Measurements from ENCODE around the gene MEF2C.

MEF2C gene

GRCh38 chr5:88819301-88819999, 63.5 kb downstream of the MEF2C start:
- Histone ChIP-seq H3K27ac (ENCODE audit: low read depth, low read length, poor library complexity, severe bottlenecking) (peak overlapping the region; percentile 97), H3F3A (ENCODE audit: insufficient read depth, low read length) (no peaks in the 10 kb centered on the region), H3K9ac (ENCODE audit: low read length) (peak overlapping the region; percentile 46), H3K36me3 (ENCODE audit: insufficient read depth, low read length) (peaks cover 54% of the 10 kb centered on the region), H3K27me3 (ENCODE audit: insufficient read depth, low read length) (no peaks in the 10 kb centered on the region), H3K4me1 (ENCODE audit: insufficient read depth, low read length, severe bottlenecking) (peaks cover 100% of the 10 kb centered on the region), H3K9me3 (ENCODE audit: low read length) (no peaks in the 10 kb centered on the region), H3K4me2 (ENCODE audit: low read length) (peak overlapping the region; percentile 53), H3K79me2 (ENCODE audit: insufficient read depth, low read length) (peaks cover 87% of the 10 kb centered on the region), H3K4me3 (ENCODE audit: low read depth, low read length, poor library complexity, severe bottlenecking) (peak overlapping the region; percentile 59), H2AFZ (ENCODE audit: low read length) (no peak overlapping the region), H4K20me1 (ENCODE audit: insufficient read depth, low read length) (no peaks in the 10 kb centered on the region), H3K9me2 (ENCODE audit: low read depth, low read length) (no peaks in the 10 kb centered on the region)
- TF ChIP-seq EZH2 (IDR thresholded peaks at IDR 0.05; ENCODE audit: borderline replicate concordance, low read length) (no peak), CTCF (IDR thresholded peaks at IDR 0.05; ENCODE audit: low read length) (no peak)

- peak overlapping the region; percentile 53 for H3K4me2 ChIP-seq (ENCODE audit: low read length)
- no peaks in the 10 kb centered on the region for H3K9me3 ChIP-seq (ENCODE audit: low read length)
- TF ChIP-seq CTCF (IDR thresholded peaks at IDR 0.05; ENCODE audit: low read length): no peak
- TF ChIP-seq EZH2 (IDR thresholded peaks at IDR 0.05; ENCODE audit: borderline replicate concordance, low read length): no peak
- no peaks in the 10 kb centered on the region for H4K20me1 ChIP-seq (ENCODE audit: insufficient read depth, low read length)
- H3K36me3 ChIP-seq (ENCODE audit: insufficient read depth, low read length): peaks cover 61% of the 10 kb centered on the region
- no peaks in the 10 kb centered on the region for H3K9me2 ChIP-seq (ENCODE audit: low read depth, low read length)
- peak overlapping the region; percentile 59 for H3K4me3 ChIP-seq (ENCODE audit: low read depth, low read length, poor library complexity, severe bottlenecking)
- peaks cover 100% of the 10 kb centered on the region for H3K4me1 ChIP-seq (ENCODE audit: insufficient read depth, low read length, severe bottlenecking)
- peaks cover 76% of the 10 kb centered on the region for H3K79me2 ChIP-seq (ENCODE audit: insufficient read depth, low read length)
- no peaks in the 10 kb centered on the region for H3F3A ChIP-seq (ENCODE audit: insufficient read depth, low read length)
- peak overlapping the region; percentile 46; the same call in 1 of the 2 replicates for H3K9ac ChIP-seq (ENCODE audit: low read length)
- peak overlapping the region; percentile 97 for H3K27ac ChIP-seq (ENCODE audit: low read depth, low read length, poor library complexity, severe bottlenecking)
- no peak overlapping the region for H2AFZ ChIP-seq (ENCODE audit: low read length)
- no peaks in the 10 kb centered on the region for H3K27me3 ChIP-seq (ENCODE audit: insufficient read depth, low read length)
Observed at GRCh38 chr5:88818296-88818695, 64.7 kb downstream of the MEF2C start.

DNA sequence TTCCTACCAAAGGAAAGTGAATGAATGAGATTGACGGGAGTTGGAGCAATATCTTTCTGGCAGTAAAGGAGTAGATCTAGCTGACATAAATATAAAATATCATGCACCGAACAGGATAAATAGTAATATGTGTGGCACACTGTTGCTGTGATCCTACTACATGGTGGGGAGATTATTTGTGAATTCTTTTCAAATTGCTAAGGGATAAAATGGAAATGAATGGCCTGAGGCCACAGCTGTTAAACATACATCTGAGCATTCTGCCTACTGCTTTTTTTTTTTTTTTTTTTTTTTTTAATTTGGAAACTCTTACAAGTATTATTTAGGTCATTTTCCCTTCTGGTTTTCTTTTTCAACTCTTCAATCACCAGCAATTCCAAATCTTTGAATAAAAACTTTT, 66.8 kb downstream of the MEF2C start:
- no peaks in the 10 kb centered on the region for H3K9me3 ChIP-seq (ENCODE audit: low read length)
- H3K4me2 ChIP-seq (ENCODE audit: low read length): no peak overlapping the region
- no peak overlapping the region for H3K9ac ChIP-seq (ENCODE audit: low read length)
- H3K27ac ChIP-seq (ENCODE audit: low read depth, low read length, poor library complexity, severe bottlenecking): no peak overlapping the region
- no peak for TF ChIP-seq CTCF (IDR thresholded peaks at IDR 0.05; ENCODE audit: low read length)
- TF ChIP-seq EZH2 (IDR thresholded peaks at IDR 0.05; ENCODE audit: borderline replicate concordance, low read length): no peak
- H2AFZ ChIP-seq (ENCODE audit: low read length): no peak overlapping the region
- H3K36me3 ChIP-seq (ENCODE audit: insufficient read depth, low read length): peaks cover 61% of the 10 kb centered on the region
- no peaks in the 10 kb centered on the region for H3K27me3 ChIP-seq (ENCODE audit: insufficient read depth, low read length)
- no peaks in the 10 kb centered on the region for H4K20me1 ChIP-seq (ENCODE audit: insufficient read depth, low read length)
- peaks cover 67% of the 10 kb centered on the region for H3K79me2 ChIP-seq (ENCODE audit: insufficient read depth, low read length)
- no peaks in the 10 kb centered on the region for H3F3A ChIP-seq (ENCODE audit: insufficient read depth, low read length)
- peaks cover 80% of the 10 kb centered on the region for H3K4me1 ChIP-seq (ENCODE audit: insufficient read depth, low read length, severe bottlenecking)
- H3K9me2 ChIP-seq (ENCODE audit: low read depth, low read length): no peaks in the 10 kb centered on the region
- H3K4me3 ChIP-seq (ENCODE audit: low read depth, low read length, poor library complexity, severe bottlenecking): no peak overlapping the region
